NCI-H187 (cell line): ENCODE results near the gene TFDP2.
"Not testable (repeated sequence)": the region's sequence is repeated elsewhere in the genome, so short reads cannot be mapped to it uniquely, and the experiment has no call there.

Experiments
- DNase-seq, 2 experiments: peaks; one replicate each; lab custom pipeline; 2025; lab: John Stamatoyannopoulos, UW

Gene TFDP2

DNA sequence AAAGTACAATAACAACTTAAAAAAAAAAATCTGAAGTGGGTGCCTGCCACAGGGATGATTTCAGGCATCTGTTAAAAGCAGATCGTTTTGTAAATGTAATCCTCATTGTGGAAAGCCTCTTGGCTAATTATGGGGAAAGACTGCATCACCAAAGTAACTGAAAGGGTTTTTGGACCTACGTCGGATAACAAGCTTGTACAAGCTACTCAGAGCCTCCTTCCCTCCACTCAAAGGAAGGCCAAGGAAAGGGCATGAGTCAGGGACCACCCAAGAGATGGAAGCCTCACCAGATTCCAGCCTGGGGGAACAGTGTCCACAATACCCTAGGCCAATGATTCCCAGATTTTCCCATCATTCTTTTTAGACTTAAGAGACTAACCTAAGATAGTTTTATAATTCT, 188.6 kb downstream of the TFDP2 start:
- no peak for DNase-seq

DNA sequence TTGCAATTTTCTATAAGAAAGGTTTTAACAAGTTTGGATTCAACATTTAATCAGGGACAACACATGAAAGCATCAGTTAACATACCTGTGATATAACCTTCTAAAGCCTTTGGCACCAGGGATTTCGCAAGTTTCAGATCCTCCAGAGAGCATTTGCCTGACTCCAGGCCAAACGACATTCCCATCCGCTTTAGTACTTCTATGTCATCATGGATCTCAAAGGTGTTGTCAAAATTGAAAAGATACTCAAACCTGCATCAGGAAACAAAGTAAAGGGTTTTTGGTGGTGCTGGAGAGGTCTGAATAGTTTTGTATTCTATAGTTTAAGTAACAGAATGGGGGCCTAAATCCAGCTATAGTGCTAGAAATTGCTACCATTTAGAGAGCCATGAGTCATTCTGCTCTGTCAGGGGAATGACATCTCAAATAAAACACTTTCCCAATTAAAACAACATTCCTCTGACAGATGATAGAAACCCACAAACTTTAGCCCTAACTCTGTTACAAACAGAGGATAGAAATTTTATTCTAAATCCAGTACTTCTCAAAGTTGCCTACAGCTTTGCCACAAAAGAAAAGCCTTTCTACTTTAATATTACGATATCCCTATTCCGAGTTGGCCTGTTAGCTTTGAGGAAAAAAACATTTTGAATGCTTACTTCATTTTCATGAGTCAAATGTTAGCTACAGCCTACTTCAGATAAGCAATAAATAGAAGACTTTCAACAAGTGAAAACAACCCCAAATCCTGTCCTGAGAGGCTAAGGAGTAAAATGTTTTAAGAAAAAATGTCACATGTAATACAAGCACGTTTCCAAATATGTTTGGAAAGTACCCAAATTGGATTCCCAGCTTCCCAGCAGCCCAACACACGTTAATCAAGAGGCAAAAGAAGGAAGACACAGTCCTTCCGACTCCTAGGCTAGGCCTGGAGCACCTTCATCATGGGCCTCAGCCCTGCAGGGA, 189.5 kb downstream of the TFDP2 start:
- DNase-seq, result no peak

DNA sequence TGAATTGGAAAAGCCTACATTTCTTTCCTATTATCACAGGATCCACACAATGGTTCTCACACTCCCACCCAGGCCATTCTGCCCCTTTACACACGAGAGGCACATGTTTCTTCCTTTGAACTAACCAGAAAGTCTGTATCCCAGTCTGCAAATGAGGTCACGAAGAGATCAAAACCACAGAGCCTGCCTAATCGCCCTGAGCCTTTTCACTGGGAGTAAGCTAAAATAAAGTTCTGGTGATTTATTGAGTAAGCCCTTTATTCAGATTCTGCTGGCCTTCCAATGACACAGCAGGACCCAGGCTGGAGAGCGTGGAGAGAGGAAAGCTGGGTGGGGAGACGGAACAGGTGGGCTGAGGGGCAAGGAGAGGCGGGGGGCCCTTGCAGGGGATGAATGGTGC, 194.2 kb downstream of the TFDP2 start:
- DNase-seq, result no peak

DNA sequence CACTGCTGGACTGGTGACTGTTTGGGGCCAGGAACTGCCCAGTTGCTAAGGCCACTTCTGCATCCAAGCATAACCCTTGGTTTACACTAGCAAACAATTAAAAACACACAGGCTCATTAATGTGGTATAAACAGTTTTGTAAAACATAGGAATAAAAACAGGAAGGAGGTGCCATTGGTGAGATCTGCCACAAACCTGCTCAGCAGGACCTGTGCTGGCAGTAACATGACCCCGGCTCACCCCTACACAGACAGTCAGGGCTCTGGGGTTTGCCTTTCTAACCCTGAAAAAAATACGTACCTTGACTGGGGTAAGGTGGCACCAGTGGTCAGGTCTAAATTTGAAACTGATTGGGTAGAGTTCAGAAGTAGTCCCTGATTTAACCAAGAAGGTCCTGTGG, 196.7 kb downstream of the TFDP2 start:
- DNase-seq, result no peak

DNA sequence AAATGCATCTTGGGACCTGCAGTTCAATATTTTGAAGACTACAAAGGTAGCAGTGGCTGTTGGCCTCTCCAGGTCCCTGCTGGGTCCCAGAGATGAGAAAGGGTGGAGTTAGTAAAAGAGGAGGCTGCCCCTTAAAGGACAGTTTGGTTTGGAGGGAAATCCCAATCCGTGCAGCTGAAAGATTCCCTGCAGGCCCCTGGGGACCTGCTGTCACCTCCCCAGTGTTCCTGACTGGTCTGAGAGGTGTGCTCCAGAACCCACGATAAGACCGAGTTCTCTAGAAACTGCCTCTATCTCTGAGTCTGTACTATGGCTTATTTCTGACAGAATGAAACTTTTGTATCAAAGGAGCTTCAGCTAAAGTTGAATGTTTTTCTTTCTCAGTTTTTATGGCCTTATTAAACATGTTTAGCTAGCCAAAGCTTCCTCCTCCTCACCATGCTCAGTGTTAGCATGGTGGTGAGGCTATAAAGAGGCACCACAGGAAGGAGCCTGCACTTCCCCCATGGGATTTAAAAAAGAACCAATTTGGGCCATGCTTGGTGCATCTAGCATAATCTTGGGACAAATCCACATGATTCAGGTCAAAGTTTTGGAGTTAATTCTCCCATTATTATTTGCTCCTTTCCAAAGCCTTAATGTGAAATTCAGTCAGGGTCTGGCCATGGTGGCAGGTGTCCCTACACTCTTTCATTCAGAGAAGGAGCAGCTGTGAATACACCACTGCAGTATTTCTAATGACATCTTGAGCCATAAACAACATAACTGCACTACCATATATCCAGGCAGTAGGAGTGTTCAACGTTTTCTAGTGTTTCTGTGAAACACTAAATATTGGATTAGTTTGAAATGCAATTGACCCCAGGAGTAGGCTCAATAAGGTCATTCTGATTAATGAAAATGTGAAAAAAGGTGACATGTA, 198.5 kb downstream of the TFDP2 start:
- DNase-seq, result no peak

DNA sequence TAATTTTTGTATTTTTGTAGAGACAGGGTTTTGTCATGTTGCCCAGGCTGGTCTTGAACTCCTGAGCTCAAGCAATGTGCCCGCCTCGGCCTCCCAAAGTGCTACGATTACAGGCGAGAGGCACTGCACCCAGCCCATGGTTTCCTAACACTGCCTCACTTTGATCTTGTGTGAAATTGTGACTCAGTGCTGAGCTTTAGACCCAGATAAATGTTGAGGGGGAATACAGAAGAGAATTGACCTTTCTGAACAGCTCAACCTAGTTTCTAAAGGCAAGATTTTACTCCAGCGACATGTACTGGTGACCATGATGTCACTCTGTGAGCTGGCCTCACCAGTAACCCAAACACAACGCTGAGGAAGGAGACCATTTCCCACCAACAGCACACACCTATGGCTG, 199.4 kb downstream of the TFDP2 start:
- no peak for DNase-seq

DNA sequence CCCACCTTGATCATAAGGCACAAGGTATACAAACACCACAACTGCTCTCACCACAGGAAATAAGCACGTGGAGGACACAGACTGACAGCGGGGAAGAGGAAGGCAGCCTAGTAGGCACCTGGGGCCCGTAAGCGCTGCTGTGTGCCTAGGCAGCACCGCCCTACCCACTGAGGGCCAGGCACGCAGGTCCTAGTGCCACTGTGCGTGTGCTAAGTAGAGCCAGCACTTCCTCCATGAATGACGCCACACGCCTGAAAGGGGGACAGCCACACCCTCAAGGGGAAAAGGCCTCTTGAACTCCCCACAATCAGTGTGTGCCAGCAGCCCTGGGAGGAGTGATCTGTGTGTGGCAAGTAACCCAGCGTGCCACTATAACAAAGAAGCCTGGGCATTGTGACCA, 199.9 kb downstream of the TFDP2 start:
- DNase-seq, result no peak

DNA sequence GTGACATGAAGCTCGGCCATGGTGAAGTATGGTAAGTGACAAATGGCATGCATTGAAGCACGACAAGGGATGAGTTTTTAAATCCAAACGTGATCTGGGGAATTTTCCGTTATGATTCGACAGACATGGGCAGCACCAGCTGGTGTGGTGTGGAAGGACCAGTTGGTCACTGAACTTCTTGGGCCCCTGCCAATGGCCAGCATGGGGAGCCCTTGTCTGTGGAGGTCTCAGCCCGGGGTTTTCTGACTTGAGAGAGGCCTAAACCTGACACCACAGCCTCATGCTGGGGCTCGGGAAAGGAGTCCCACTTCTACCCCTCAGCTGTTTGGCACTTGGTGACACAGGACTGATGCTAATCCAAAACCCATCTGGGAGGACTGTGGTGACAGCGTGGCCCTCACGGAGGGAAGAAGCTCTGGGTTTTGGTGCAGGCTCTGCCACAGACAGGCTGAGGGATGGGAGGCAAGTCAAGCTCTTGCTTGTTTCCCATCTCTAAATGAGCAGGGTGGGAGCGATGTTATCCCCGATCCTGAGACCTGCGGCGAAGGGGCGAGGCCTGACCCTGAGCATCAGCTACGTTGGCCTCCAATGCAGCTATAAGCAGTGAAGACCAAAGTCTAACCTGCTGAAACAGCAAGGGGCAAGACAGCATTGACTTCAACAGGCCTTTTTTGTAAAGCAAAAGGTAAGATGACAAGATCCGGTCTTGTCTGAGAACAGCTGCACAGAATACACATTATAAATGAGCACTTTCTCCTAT, 203.4 kb downstream of the TFDP2 start:
- DNase-seq, result no peak

DNA sequence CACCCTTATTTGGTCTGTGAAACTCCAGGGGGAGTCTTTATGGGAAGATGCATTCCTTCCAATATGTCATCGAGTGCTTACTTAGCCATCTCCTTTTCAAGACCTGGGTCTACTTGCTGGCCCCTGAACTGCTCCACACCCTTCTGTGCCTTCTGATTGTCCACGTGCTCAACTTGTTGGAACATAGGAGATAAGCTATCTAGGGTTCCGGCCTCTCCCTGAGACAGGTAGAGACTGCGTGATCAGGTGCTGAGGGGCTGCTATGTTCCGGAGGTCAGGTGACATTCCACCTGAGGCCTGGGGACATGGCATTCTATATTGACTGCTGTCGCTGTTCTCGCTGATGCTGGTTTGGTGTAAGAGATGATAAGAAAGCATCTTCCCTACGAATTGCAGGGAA, 207.3 kb downstream of the TFDP2 start:
- DNase-seq, result no peak

DNA sequence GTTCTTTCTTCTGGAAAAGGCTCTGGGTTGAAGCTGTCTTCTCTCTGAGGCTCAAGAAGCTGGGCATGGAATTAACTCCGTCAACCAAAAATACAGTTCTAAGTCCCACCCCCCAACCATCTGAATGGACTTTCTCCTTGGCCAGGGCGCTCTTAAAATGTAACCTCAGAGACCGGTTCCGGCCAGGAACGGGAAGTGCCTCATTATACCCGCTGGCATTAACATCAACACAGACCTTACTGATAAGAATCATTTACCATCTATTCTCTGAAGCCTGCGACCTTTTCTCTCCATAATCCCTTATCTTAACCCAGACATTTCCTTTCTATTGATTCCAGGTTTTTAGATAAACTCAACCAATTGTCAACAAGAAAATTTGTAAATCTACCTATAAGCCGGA, 208.3 kb downstream of the TFDP2 start:
- DNase-seq, result no peak

DNA sequence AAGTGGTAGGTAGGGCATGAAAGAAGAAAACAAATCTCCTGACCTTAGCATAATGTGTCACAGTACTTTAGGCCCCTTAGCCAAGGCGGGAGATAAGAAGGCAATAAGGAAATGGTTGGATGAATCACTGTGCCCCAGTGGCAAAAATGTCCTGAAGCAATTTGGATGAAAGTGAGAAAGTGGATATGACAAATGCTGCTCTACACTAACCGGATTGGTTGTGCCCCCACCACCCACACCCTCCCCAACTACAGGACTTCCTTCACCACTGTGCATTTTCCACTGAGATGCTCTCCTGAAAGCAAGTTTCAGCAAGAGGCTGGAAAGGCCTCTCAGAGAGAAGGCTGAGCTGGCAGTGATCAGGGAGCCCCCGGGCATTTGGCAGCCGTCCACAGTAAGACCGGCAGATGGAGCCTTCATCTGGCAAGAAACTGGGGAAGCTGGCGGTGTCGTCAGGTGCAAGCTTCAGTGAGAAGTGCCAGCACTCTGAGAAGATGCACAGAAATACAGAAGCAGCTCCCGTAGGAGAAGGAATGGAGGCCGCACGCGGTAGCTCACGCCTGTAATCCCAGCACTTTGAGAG, 209.1 kb downstream of the TFDP2 start:
- no peak for DNase-seq

DNA sequence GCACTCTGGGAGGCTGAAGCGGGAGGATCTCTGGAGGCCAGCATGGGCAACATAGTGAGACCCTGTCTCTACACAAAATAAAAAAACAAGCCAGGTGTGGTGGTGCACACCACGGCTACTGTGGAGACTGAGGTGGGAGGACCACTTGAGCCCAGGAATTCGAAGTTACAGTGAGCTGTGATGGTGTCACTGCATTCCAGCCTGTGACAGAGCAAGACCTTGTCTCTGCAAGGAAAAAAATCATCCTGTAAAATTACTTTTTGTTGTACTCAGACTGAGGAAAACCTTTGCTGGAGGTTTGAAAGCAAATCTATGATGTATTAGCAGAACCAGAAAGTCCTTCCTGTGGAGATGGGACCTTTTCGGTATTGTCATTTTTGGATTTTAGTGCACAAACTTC, 209.6 kb downstream of the TFDP2 start:
- DNase-seq, result no peak

DNA sequence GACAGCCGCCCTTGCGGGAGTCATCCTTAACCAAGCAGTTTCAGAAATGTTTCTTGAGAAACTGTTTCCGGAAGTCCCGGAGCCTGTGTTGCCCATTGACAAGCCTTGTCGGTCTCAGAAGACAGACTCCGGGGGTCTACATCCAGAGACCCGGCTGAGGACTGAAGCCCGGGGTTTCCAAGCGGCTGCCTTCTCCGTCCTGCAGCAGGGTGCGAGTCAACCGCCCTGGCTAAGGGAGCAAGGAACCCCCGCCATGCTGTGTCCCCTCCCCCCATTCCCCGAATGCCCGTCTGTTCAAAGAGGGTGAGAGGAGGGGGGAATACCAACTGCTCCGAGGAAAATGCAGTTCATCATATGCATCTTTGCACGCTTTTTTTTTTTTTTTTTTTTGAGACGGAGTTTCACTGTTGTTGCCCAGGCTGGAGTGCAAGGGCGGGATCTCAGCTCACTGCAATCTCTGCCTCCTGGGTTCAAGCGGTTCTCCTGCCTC, 211.3 kb downstream of the TFDP2 start:
- DNase-seq, result no peak

DNA sequence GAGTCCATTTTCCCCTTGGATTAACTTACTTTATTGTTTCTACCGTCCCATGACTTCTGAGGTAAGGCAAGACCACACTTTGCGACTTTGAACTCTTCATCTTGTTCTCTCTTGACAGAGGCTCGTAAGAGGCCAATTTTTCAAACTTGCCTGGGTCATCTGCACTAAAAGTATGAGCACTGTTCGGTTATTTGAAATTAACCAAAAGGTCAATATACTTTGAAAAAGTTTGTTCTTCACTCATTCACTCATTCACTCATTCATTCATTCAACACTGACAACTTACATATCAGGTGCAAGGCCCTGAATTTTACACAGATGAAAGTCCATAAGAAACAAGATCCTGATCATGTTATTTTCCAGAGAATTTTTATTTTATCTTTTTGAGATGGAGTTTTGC, 215.0 kb downstream of the TFDP2 start:
- no peak for DNase-seq

DNA sequence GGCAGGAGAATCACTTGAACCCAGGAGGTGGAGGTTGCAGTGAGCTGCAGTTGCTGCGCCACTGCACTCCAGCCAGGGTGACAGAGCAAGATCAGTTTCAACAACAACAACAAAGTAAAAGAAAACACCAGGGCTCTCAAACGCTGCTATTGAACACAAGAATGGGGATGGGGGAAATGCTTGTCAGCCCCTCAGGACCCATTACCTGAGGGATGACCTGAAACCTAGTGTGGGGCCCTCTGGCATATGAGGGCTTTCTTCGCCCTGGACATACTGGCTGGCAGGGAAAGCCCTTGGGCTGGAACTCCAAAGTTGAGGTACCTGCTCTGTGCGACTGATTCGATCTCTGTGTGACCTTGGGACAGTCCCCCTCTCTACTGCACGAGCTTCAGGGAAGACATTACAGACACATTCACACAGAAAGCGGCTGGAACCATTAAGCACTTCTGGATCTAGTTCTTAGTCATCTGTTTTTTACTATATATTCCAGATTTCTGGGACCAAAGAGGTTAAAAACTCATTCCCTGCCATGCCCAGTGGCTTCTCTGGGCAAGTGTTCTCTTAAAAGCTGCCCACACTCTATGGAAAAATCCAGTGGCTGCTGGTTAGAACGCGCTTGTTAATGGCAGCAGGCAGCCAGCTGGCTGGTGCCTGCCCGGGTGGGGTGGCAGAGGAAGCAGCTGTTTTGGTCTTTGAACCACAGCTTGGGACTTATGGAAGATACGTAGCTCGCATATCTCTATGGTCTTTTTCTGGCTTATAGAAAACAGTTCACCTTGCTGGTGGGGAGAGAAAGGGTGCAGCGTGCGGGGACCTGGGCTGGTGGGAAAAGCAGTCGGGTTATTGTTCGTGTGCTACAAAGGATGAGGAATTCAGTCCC, 215.7 kb downstream of the TFDP2 start:
- DNase-seq, result no peak

DNA sequence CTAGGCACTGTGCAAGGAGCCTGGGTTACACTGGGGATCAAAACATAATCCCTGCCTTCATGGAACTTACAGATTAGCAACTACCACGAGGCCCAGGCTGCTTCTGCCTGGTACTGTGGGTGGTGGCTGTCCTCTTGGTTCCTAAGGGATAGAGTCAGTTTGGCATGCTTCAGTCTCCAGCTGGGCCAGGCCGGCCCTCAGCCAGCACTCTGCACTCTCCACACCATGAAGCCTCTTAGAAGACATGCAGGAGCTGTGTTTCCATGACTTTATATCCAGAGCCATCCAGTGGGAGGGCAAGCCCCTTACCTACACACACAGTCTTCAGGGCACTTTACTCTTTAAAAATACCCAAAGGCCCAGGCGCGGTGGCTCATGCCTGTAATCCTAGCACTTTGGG, 218.5 kb downstream of the TFDP2 start:
- DNase-seq, result no peak

DNA sequence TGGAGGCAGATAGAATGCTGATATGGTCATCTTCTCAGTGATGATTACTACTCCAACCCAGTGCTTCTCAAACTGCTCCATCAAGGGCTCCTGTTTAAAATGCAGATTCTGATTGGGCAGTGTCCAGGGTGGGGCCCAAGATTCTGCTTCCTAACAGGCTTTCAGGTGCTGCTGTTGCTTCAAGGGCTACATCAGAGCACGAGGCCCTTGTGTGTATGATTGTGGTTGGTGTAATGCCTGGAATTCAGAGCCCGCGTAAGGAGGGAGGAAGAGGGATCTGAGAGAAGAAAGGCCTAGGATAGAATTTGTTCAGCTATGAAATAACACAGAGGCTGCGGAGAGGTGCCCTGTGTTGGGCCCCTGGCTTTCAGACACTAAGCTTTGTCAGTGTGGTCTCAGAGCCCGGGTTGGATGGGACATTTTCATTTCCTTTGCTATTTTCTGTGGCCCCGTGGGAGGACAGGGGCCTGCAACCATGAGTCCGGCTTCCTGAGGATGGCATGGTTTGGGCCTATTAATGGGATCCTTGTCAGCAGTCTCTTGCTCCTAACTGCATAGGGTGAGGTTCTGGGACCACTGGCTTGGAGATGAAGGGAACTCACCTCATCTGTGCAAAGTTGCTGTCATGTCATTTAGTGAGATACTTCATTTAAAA, 219.9 kb downstream of the TFDP2 start:
- DNase-seq, result no peak

DNA sequence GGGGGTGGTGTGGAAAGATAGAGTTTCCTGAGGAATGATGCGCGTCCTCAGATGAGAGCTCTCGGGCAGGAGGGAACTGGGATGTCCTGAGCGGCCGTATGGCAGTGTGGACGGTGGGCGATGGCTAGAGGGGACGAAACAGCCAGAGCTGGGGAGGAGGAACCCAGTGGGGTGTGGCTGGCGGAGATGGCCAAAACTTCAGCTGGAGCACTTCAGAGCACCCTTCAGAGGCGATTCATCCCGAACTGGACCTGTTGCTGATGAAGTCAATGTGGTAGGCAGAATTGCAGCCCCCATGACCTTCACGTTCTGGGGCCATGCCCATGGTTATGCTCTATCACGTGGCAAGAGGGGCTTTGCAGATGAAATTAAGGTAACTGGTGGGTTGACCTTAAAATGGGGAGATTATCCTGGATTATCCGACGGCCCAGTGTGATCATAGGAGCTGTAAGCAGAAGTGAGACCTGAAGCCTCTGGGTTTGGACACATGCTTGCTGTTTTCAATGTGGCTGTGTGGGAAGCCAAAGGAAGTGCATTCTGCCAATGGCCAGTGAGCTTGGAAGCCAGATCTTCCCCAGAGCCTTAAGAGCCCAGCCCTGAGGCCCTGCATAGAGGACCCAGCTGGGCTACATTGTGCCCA, 220.6 kb downstream of the TFDP2 start:
- no peak for DNase-seq

DNA sequence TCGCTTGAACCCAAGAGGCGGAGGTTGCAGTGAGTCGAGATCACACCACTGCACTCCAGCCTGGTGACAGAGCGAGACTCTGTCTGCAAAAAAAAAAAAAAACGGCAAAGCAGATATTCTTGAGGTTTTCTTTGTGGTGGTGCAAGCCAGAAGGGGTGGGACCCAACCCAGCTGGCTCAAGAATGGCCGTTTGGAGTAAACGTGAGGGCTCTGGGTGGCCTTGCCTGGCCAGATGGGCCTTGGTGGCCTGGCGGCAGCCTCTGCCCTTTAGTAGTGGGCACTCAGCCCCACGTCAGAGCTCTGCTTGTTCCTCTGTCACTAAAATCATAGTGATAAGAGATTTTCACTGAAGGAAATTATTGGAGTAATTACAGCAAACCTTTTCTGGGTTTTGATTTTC, 222.4 kb downstream of the TFDP2 start:
- no peak for DNase-seq

DNA sequence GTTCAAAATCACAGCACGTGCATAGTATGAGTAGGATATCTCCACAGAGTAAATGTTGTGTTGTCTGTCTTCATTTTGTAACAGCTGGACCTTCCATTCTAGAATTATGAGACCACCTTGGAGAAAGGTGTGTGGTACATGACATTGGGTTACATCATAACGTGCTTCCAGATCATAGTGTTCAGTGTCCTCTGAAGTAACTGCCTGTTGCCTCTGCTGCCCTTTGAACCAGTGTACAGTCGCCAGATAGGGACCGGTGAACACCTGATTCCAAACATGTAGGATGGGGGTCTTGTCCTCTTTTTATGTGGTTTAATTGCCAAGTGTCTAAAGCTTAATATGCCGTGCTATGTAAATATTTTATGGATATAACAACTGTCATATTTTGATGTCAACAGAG, 223.7 kb downstream of the TFDP2 start:
- DNase-seq, result not testable (repeated sequence)
